Endothelial cell of umbilical vein (primary cell): Measurements from ENCODE around the gene METTL2A.

Source experiments
- CTCF ChIP-seq, 2 donors: IDR thresholded peaks; 1 replicate in 1 of 2; 2 replicates in 1 of 2; pipeline ENCODE4 v1.5.1; 2011; ENCODE audit warnings: low read length in 2 of 2, mild to moderate bottlenecking in 2 of 2, moderate library complexity in 2 of 2, control low read depth in 1 of 2, inconsistent platforms in 1 of 2, low read depth in 1 of 2; ENCODE audit not compliant: insufficient read depth in 1 of 2; ENCODE audit errors: extremely low read depth in 1 of 2
- EZH2 ChIP-seq: IDR thresholded peaks from 2 replicates; pipeline ENCODE4 v1.6.1; 2012; ENCODE audit warnings: borderline replicate concordance, low read depth, mild to moderate bottlenecking, moderate library complexity, low read length, inconsistent platforms; ENCODE audit not compliant: severe bottlenecking
- FOS ChIP-seq: IDR thresholded peaks from 2 replicates; pipeline ENCODE4 v1.6.1; 2011; ENCODE audit warnings: mild to moderate bottlenecking, low read length, moderate library complexity, borderline replicate concordance; ENCODE audit not compliant: insufficient read depth
- JUN ChIP-seq: IDR thresholded peaks from 2 replicates; pipeline ENCODE4 v1.6.1; 2011; ENCODE audit warnings: borderline replicate concordance, low read depth; ENCODE audit not compliant: insufficient read length, insufficient read depth
- MAX ChIP-seq: IDR thresholded peaks from 2 replicates; pipeline ENCODE4 v1.6.1; 2011; ENCODE audit not compliant: insufficient read depth, insufficient read length
- MYC ChIP-seq: IDR thresholded peaks from one replicate; pipeline ENCODE4 v1.6.1; 2011; ENCODE audit warnings: mild to moderate bottlenecking, low read depth, low read length

GRCh38 chr17:62381561-62381960, 42.1 kb upstream of the METTL2A start:
- TF ChIP-seq CTCF (IDR thresholded peaks at IDR 0.05; ENCODE audit: extremely low read depth in 1 of 2, insufficient read depth in 1 of 2, low read depth in 1 of 2, low read length in 2 of 2) (no peak), EZH2 (no peak), MYC (no peak), JUN (no peak), FOS (no peak), MAX (no peak)
